Stimulated activated CD8-positive, alpha-beta memory T cell treated with anti-CD3 and anti-CD28 coated beads, Interleukin-2, amount 100 ng/mL, for 48 hours (primary cell): ENCODE results near the gene ALPL.

Source experiments
- DNase-seq, 2 donors: peaks; one replicate each; pipeline ENCODE4 v3.0.0-alpha.2; 2020; ENCODE audit warnings: low read depth in 2 of 2

The ALPL gene

DNA sequence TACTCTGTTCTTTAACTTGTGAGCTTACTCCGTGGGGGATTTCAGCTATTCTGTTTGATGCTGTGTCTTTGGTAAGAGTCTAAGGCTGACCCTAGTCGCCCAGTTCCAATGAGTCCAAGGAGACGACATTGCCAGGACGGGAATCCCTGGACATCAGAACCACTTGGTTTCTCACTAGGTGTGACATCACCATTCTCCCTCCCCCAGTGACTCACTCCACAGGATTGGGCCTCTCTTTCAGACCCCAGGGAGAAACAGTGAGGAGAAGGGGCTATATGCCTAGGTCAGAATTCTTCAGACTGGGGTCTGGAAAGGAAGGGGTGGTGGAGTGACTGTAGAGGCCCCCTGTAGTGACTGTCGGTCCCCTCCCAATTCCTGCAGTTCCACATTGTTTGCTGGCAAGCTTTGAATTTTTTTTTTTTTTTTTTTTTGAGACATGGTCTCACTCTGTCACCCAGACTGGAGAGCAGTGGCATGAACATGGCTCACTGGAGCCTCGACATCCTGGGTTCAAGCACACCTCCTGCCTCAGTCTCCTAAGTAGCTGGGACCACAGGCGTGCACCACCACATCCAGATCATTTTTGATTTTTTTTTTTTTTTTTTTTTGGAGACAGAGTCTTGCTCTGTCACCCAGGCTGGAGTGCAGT is 21.3 kb downstream of the ALPL start:
- DNase-seq, result no peak

DNA sequence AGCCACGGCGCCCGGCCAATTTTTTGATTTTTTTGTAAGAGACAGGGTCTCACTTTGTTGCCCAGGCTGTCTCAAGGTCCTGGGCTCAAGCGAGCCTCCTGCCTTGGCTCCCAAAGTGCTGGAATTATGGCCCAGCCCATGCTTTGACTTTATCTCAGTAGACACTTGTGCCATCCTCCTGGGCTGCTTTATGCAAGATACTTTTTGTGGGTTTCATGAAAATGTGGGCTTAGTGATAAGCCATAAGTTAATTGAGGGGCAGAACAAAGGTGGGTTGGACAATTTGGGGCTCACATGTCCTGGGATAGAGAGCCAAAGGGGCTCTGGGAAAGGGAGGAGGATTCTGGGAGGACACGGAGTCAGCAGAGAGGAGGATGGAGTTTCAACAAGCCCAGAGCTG is 22.0 kb downstream of the ALPL start:
- DNase-seq, result no peak

DNA sequence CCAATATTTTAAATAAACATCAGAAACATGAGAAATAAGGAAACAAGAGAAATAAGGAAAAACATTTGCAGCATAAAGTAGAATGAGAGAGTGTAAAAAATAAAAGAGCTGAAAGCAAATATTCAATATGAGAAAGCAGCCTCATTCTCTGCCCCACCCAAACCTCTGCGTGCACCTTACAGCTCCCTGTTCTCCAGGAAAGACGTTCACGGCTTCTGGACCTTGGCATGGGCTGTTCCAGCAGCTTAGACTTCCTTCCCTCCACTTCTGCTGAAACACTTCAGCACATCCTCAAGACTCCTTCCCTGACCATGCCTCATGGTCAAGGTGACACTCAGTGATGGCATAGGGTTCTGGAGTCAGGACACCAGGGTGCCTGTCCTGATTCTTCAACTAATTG is 23.3 kb downstream of the ALPL start:
- no peak for DNase-seq

DNA sequence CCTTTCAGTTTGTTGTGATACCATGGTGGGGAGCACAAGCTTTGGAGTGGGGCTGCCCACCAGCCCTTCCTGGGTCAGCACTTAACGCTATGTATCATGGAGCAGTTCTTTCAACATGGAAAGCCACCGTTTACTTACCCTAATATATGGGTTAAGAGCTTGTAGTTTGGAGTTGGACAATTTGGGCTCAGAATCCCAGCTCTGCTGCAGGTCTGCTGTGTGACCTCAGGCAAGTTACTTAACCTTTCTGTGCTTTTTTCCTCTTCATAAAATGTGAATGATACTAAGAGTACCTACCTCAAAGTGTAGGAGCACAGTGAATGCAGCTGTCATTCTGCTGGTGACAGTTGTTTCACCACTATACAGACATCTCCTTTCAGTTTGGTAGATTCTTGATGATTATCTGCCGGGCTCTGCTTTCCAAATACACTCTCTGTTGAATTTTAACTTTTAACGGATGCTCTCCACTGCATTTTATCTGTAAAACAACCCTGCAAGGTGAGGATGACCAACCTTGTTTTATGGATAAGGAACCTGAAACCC is 23.8 kb downstream of the ALPL start:
- no peak for DNase-seq

DNA sequence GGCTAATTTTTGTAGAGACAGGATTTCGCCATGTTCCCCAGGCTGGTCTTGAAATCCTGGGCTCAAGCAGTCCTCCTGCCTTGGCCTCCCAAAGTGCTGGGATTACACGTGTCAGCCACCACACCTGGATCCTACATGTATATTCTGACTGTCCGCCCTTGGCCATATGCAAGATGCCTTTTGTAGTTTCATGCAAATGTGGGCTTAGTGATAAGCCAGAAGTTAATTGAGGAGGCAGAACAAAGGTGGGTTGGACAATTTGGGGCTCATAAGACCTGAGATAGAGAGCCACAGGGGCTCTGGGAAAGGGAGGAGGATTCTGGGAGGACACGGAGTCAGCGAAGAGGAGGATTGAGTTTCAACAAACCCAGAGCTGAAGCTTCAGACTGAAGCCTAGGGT is 24.9 kb downstream of the ALPL start:
- no peak for DNase-seq

DNA sequence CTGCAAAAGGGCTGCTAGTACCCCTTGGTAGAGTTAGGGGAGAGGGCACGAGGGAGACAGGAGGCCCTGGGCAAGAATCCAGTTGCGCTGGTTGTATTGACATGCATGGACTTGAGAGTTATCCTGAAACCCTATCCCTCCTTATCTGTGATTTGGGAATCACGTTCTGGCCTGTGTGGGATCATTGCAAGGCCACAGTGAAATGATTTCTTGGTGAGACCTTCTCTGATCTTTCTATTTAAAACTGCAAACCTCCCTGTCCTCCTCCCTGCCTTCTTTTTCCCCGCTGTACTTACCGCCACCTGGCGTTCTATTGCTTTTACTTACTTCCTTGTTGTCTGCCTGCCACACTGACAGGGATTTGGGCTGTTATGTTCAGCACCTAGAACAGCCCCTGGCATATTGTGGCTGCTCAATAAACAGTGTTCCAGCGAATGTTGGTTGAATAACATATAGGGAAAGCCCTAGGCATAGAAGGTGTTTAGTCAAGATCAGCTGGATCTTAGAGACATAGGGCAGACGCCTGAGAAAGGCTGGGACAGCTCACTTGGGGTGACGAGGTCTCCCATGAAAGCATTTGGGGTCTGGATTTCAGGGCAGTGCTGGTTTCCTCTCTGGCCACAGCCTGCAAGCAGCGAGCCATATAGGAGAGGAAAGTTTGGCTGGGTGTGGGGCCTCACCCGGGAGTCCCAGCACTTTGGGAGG is 25.6 kb downstream of the ALPL start:
- DNase-seq, result no peak

DNA sequence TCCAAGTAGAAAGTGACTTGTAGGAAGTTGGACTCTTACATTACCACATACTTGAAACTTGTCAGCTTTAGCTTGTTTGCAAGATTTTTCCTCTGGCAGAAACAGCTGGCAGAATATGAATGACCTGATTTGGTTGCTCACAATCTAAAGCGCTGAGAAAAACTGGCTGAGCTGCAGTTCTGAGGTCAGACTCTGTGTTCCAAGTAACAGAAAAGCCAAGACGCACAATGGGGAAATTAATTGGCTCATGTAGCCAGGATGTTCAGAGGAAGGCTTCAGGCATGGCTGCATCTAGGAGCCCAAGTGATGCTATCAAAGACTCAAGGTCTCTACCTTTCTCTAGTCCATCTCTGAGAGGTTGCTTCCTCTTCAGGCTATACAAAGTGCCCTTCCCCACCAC is 27.0 kb downstream of the ALPL start:
- no peak for DNase-seq

DNA sequence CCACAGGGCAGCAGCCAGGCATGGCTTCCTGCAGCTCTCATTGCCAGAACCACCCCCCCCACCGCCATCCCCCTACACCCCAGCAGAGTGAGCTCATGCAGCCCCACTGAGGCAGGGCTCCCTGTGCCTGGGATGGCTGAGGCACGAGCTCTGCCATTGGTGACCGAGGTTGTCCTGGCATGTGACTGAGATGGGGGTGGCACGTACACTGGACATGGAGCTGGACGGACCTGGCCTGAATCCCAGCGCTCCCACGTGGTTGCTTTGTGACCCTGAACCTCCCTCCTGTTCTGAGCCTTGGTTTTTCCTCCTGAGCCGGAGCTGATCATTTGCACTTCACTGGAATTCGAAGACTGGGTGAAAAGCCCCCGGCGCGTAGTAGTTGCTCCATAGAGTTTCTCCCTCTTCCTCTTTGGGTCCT is 28.3 kb downstream of the ALPL start:
- DNase-seq, result no peak

DNA sequence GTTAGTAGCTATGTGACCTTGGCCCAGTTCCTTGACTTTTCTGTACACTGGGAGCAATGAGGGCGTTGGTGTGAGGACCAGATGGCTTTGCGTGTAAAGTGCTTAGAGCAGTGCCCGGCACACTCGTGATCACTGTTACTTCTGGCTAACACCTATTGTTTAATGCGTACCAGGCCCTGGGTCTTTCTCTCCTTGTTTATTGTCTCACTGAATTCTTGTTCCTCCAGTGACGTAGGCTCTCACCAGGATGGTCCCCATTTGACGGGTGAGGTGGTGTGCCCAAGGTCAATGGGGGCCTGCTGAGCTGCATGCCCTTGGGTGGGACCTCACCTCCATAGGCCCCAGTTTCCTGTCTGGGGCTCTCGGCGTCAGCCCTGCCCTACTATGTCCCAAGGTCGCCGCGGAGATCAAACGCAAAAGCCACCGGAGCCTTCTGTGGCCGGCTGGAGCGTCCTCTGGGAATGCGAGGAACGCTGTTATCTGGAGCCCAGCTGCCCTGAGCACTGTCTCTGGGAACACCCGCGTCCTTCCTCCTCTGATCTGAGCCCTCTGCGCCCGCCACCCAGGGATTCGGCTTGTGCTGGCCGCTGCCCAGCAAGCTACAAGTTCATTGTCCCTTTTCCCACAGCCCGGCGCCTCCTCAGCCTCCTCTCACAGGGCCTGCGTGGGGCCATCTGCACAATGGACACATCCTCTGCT is 28.9 kb downstream of the ALPL start:
- DNase-seq, result no peak

DNA sequence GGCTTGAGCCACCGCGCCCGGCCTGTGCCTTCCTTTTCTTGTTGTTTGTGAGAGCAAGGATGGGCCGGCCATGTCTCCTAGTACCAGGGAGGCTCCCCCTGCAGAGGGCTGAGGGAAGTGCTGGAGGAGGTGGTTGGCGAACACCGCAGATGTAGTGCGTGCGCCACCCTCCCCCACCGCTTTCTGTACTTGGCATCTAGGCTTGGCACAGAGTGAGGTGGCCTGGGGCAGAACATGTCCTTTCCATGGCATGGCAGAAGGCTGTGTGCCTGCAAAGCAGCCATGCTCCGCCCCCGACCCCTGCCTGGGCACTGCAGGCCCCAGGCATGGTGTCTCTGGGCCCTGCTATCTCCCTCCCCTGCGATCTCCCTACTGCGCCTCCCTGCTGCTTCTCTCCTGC is 30.7 kb downstream of the ALPL start:
- no peak for DNase-seq

DNA sequence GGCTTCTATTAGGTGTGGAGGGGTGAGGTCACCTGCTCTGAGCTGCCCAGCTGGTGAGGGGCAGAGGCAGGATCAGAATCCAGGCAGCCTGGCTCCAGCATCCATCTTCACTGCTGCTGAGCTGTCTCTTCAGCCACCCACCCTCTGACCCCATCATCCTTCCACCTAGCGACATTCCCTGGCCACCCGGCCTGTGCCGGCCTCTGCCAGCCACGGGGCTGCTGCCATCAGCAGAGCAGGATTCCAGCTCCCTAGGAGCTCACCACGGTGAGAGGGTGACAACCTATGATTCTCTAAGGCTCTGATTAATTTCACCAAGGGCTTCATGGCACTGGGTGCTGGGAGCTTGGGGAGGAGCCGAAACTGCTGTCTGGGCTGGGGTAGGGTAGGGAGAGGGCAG is 32.1 kb downstream of the ALPL start:
- no peak for DNase-seq

DNA sequence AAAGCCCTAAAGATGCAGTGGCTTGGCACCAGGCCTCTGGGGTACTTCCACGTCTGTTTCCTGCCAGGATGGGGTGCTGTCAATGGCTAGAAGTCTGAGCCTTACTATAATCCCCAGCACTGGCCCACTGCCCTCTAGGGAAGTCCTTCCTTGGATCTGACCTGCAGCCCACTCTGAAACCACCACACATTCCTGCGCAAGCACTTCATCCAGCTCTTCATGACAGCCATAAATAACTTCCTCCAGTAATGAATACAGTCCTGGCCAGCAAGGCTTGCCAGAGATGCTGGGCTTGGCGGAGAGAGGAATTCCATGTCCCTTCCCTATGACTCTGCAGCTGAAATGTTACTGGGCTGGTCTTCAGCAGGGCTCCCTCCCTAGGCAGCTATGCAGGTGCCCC is 32.6 kb downstream of the ALPL start:
- DNase-seq, result no peak

DNA sequence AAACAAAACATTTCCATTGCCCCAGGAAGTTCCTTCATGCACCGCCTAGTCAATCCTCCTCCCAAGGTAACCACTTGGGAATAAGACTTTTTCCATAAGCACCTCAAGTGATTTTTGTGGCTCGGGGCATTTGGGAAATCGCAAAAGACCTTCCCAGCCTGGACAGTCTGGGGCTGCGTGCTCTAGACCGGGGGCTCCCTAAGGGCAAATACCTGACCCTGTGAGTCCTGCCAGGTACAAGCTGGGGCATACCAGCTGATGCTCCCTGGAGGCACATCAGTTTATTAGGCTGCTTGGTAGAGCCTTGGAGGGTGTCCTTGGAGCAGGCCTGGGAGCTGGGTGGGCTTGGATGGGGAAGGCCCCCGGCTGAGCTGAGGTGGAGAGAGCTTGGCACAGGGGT is 34.4 kb downstream of the ALPL start:
- DNase-seq, result no peak

DNA sequence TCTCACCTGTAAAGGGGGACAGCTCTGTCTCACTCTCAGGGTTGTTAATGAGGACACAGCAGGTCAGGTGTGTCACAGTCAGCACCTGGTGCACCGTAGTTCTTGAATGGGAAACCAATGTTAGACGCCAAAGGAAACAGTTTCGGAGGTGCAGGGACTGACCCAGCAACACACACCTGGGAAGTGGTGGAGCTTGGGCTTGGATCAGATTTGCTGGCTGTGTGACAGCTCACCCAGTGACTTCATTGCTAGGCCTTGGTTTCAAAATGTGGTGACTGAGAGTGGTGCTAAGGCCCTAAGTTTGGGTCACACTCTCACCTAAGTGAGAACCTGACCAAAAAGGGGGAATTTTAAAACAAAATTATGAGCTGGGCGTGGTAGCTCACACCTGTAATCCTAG is 34.9 kb downstream of the ALPL start:
- DNase-seq, result no peak

DNA sequence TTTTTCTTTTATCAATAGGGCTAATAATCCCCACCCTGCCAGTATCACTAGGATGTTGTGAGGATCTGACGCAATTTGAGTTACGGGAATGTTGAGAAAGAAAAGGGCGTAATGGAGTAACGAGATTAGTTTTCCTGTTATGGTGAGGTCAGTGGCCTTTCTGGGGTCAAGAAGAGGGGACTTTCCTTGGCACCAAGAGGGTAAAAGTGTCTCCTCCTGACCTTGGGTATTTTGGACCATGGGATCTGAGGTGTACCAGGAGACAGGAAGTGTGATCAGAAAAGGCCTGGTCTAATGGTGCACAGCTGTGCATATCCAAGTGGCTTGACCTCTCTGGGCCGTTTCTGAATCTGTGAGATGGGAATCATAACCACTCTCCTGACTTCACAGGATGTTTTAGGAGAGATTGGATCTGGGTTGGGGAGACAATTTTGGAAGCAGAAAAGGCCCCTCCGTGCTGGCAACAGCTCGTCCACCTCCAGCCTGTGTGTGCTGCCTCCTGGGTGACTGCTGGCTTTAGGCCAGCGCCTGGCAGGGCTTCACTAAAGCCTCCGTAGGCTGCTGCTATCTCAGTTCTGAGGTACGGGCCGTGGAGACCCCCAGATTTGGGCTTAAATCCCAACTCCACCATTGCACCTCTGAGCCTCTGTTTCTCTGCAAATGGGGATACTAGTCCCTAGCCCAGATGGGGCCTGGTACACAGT is 37.1 kb downstream of the ALPL start:
- DNase-seq, result no peak

DNA sequence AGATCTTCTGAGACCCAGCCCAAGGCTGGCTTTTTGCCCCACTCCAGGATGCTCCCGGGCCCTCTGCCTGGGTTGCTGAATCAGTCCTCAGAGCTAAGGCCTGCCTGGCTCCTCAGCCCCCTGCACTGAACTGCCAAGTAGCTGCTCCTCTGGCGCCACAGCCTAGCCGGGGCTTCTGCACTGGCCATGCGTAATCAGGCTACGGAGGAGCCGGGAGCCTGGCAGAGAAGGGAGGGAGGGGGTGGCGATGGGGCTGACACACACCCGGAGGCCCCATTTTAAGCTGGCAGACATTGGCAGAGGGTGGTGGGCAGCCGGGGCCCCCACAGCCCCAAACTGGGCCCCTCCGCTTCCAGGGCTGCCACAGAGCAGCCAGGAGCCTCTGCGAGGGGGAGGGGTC is 38.7 kb downstream of the ALPL start:
- DNase-seq, result no peak

DNA sequence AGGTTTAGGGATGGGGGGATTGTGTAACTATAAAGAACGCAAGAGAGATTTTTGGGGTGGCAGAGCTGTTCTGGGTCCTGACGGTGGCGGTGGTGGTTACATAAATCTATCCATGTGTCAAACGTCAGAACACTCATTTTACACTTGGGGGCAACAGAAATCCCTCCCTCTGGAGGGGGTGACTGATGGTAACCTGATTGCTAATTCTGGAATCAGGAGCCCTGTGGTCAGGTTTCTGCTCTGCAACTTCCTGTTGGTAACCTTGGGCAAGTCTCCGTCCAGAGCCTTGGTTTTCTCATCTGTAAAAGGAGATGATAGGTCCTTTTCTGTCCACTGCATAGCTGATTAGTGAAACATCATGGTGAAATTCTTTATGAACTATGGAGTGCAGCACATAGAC is 40.9 kb downstream of the ALPL start:
- DNase-seq, result no peak

DNA sequence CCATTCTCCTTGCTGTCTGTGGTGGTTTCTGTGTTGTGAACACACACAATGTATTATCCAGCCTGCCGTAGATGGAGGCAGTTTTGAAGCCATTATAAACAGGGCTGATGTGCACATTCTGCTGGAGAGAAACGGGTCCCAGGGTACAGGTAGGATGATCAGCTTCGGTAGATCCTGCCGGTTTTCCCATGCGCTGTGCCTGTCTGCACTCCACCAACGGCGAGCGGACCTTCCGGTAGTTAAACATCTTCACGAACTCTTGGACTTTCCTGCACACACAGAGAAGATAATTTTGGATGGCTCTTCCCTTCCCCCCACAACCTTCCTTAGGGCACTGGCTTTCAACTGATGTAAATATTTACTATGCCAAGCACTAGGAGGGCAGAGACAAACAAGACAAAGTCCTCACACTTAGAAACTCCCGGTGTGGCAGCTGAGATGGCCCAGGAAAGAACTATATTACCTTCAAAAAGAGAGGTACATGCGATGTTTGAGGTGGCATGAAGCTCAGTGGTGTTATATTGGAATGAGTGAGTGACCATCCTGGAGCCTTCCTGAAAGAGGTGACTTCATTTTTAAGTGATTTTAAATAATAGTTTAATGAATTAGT is 41.7 kb downstream of the ALPL start:
- no peak for DNase-seq

DNA sequence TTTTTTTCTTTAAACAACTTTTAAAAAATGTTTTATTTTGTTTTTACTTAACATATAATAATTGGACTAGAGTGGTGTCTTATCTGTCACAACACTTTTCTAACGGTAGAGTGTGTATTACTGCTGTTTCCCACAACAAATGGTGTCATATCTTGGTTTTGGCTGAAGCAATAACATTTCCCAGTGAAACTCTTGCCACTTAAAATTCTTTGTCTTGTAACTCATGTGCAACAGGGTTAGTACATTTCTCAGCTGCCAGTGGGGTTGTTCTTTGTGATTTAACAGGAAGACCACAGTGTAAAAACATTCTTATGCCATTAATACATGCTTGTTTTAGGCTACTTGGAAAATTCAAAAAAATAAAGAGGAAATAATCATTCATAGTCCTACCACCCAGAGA is 43.5 kb downstream of the ALPL start:
- no peak for DNase-seq

DNA sequence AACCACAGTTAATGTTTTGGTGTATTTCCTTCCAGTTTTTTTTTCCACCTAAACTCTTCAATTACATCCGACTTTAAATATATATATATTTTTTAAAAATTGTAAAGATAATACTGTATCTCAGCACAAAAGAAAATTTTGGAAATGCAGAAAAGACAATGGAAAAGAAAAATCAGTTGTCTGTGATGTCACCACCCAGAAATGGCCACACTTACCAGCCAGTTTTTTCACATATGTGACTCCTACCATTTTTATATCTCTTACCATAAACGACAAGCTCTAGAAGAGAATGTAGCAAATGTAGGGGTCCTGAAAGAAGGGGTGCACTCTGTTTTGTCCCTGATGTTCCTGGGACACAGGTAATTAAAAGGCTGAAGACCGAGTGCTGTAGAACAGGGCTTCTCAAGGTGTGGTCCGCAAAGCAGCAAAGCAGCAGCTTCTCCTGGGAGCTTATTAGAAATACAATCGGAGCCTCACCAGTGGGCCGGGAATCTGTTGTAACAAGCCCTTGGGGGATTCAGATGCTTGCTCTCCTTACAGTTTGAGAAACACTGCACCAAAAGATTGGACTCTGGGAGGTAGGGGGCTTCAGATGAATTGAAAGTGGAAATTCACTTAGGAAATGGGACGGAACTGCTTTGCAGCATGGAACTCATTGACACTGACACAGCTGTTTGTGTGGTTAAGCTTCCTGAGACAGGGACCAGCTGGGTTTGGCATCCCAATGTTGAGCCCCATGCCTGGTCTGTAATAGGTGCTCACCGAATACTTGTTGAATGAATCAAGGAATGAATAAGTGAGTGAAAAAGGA is 44.1 kb downstream of the ALPL start:
- no peak for DNase-seq
